Mammary epithelial cell (primary cell): ENCODE results near the gene C1orf53.
"Not testable (repeated sequence)": the region's sequence is repeated elsewhere in the genome, so short reads cannot be mapped to it uniquely, and the experiment has no call there.

Experiments used
- EZH2 ChIP-seq: IDR thresholded peaks from 2 replicates; pipeline ENCODE4 v1.6.1; 2012; ENCODE audit warnings: low read length, inconsistent platforms, borderline replicate concordance
- TF ChIP-seq, protein P1 (sequence below), 2 donors: IDR thresholded peaks in 1 of 2; conservative IDR thresholded peaks in 1 of 2; 2 replicates each; pipeline ENCODE4 v1.5.1; 2011 to 2012; ENCODE audit warnings: inconsistent platforms in 2 of 2, low read length in 2 of 2, mild to moderate bottlenecking in 2 of 2, control low read depth in 1 of 2, low read depth in 1 of 2; ENCODE audit not compliant: insufficient read depth in 1 of 2; ENCODE audit errors: extremely low read depth in 1 of 2

DNA sequence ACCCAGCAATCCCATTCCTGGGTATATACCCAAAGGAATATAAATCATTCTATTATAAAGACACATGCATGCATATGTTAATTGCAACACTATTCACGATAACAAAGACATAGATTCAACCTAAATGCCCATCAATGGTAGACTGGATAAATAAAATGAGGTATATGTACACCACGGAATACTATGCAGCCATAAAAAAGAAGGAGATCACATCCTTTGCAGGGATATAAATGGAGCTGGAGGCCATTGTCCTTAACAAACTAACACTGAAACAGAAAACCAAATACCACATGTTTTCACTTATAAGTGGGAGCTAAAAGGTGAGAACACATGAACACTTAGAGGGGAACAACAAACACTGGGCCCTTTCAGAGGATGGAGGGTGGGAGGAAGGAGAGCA, 46.7 kb upstream of the C1orf53 start:
- not testable (repeated sequence) for TF ChIP-seq EZH2
- TF ChIP-seq, protein P1, sequence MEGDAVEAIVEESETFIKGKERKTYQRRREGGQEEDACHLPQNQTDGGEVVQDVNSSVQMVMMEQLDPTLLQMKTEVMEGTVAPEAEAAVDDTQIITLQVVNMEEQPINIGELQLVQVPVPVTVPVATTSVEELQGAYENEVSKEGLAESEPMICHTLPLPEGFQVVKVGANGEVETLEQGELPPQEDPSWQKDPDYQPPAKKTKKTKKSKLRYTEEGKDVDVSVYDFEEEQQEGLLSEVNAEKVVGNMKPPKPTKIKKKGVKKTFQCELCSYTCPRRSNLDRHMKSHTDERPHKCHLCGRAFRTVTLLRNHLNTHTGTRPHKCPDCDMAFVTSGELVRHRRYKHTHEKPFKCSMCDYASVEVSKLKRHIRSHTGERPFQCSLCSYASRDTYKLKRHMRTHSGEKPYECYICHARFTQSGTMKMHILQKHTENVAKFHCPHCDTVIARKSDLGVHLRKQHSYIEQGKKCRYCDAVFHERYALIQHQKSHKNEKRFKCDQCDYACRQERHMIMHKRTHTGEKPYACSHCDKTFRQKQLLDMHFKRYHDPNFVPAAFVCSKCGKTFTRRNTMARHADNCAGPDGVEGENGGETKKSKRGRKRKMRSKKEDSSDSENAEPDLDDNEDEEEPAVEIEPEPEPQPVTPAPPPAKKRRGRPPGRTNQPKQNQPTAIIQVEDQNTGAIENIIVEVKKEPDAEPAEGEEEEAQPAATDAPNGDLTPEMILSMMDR (conservative IDR thresholded peaks at IDR 0.05 in 1 of 2, IDR thresholded peaks at IDR 0.05 in 1 of 2; ENCODE audit: extremely low read depth in 1 of 2, insufficient read depth in 1 of 2, low read depth in 1 of 2, low read length in 2 of 2) = not testable (repeated sequence)
